Activated T-cell treated with anti-CD3 and anti-CD28 coated beads, Interleukin-2, amount 50 U/mL, for 4 hours (primary cell): ENCODE measurements around the gene CDCA5. TPM values are rescaled to one million over a fixed set of nuclear protein-coding genes. Genes with fewer than 3 reads are reported as not detected.

Source experiments
- ATAC-seq, 2 donors: fragments of 200-7000 bp; cut with Tn5 transposase; one replicate each; pipeline ENCODE4 v1.10.0; 2021
- DNase-seq: peaks from one replicate; pipeline ENCODE4 v3.0.0-alpha.2; 2020
- H3K27me3 Mint-ChIP-seq: one replicate; pipeline ENCODE4 v1.8.0; 2021; ENCODE audit warnings: low read depth, mixed read lengths
- H3K36me3 Mint-ChIP-seq: one replicate; pipeline ENCODE4 v1.8.0; 2022; ENCODE audit warnings: mixed read lengths; ENCODE audit not compliant: insufficient read depth
- H3K4me1 Mint-ChIP-seq: one replicate; pipeline ENCODE4 v1.8.0; 2021; ENCODE audit warnings: low read depth, mixed read lengths
- H3K4me3 Mint-ChIP-seq: one replicate; pipeline ENCODE4 v1.8.0; 2021; ENCODE audit warnings: mild to moderate bottlenecking, moderate library complexity, mixed read lengths
- H3K9me3 Mint-ChIP-seq: one replicate; pipeline ENCODE4 v1.8.0; 2021; ENCODE audit warnings: mixed read lengths
- total RNA-seq, 3 donors: library from RNA; stranded (reverse); gene quantifications; one replicate each; pipeline ENCODE4 v1.2.1, GENCODE V29; 2021

Gene CDCA5
- total RNA-seq, 3 donors from 2014 or later = 26.4 to 37.1 (median 35.1) TPM

GRCh38 chr11:65078786-65079342 is 5.0 kb downstream of the CDCA5 start:
- Mint-ChIP-seq H3K27me3 (no peaks in the 10 kb centered on the region), H3K9me3 (no peaks in the 10 kb centered on the region), H3K4me3 (no peak overlapping the region), H3K36me3 (no peaks in the 10 kb centered on the region), H3K4me1 (peaks cover 16% of the 10 kb centered on the region)
- DNase-seq (no peak), ATAC-seq (no peak)

- Mint-ChIP-seq H3K36me3 (no peaks in the 10 kb centered on the region), H3K27me3 (no peaks in the 10 kb centered on the region), H3K4me3 (no peak overlapping the region), H3K4me1 (peaks cover 13% of the 10 kb centered on the region), H3K9me3 (no peaks in the 10 kb centered on the region)
- peak; percentile 91 to 93 for ATAC-seq
- peak; percentile 67 for DNase-seq
Measured at GRCh38 chr11:65078151-65078550, 5.7 kb downstream of the CDCA5 start.

GRCh38 chr11:65077451-65077850 is 6.4 kb downstream of the CDCA5 start:
- Mint-ChIP-seq H3K27me3 (no peaks in the 10 kb centered on the region), H3K4me3 (no peak overlapping the region), H3K9me3 (no peaks in the 10 kb centered on the region), H3K36me3 (no peaks in the 10 kb centered on the region), H3K4me1 (peaks cover 8% of the 10 kb centered on the region)
- ATAC-seq (no peak), DNase-seq (no peak)

- DNase-seq (no peak), ATAC-seq (no peak)
- no peaks in the 10 kb centered on the region for H3K27me3 Mint-ChIP-seq
- H3K36me3 Mint-ChIP-seq = no peaks in the 10 kb centered on the region
- H3K4me3 Mint-ChIP-seq = no peak overlapping the region
- no peaks in the 10 kb centered on the region for H3K9me3 Mint-ChIP-seq
- no peaks in the 10 kb centered on the region for H3K4me1 Mint-ChIP-seq
Measured at GRCh38 chr11:65072631-65072966, 11.2 kb downstream of the CDCA5 start.

GRCh38 chr11:65071907-65072630 is 11.8 kb downstream of the CDCA5 start:
- Mint-ChIP-seq H3K4me1 (no peaks in the 10 kb centered on the region), H3K4me3 (no peak overlapping the region), H3K9me3 (no peaks in the 10 kb centered on the region), H3K27me3 (no peaks in the 10 kb centered on the region), H3K36me3 (no peaks in the 10 kb centered on the region)
- ATAC-seq = no peak
- DNase-seq = no peak

- Mint-ChIP-seq H3K4me3 (no peak overlapping the region), H3K27me3 (no peaks in the 10 kb centered on the region), H3K36me3 (no peaks in the 10 kb centered on the region), H3K4me1 (no peaks in the 10 kb centered on the region), H3K9me3 (no peaks in the 10 kb centered on the region)
- ATAC-seq = no peak
- no peak for DNase-seq
Measured at GRCh38 chr11:65069217-65069616, 14.6 kb downstream of the CDCA5 start.

DNA sequence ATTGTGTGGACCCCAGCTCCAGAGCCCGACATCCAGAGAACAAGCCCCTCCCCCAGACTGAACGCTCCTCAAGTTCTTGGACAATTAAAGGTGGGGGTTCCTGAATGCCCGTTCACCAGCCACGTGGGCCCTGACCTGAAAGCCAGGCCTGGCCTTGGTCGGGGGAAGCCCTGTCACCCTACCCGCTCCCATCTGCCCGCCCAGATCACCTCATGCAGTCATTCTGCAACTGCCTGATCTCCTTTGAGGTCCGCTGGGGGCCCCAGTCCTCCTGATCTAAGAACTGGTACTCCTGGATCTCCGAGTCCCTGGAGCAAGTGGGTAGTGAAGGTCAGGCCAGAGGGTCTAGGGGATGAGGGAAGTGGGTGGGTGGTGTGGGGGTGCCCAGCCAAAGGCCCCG is 16.4 kb downstream of the CDCA5 start:
- no peaks in the 10 kb centered on the region for H3K27me3 Mint-ChIP-seq
- no peaks in the 10 kb centered on the region for H3K36me3 Mint-ChIP-seq
- no peak for DNase-seq
- no peaks in the 10 kb centered on the region for H3K4me1 Mint-ChIP-seq
- ATAC-seq = no peak
- no peaks in the 10 kb centered on the region for H3K9me3 Mint-ChIP-seq
- no peak overlapping the region for H3K4me3 Mint-ChIP-seq

GRCh38 chr11:65066805-65067291 is 17.0 kb downstream of the CDCA5 start:
- H3K4me3 Mint-ChIP-seq = no peak overlapping the region
- DNase-seq = no peak
- H3K9me3 Mint-ChIP-seq = no peaks in the 10 kb centered on the region
- no peak for ATAC-seq
- peaks cover 3% of the 10 kb centered on the region for H3K27me3 Mint-ChIP-seq
- no peaks in the 10 kb centered on the region for H3K4me1 Mint-ChIP-seq
- no peaks in the 10 kb centered on the region for H3K36me3 Mint-ChIP-seq

- Mint-ChIP-seq H3K9me3 (no peaks in the 10 kb centered on the region), H3K4me3 (no peak overlapping the region), H3K27me3 (peaks cover 3% of the 10 kb centered on the region), H3K4me1 (no peaks in the 10 kb centered on the region), H3K36me3 (no peaks in the 10 kb centered on the region)
- DNase-seq (no peak), ATAC-seq (no peak)
Measured at GRCh38 chr11:65066315-65066714, 17.5 kb downstream of the CDCA5 start.

GRCh38 chr11:65065851-65066250 is 18.0 kb downstream of the CDCA5 start:
- Mint-ChIP-seq H3K9me3 (no peaks in the 10 kb centered on the region), H3K4me3 (no peak overlapping the region), H3K4me1 (no peaks in the 10 kb centered on the region), H3K27me3 (peaks cover 3% of the 10 kb centered on the region), H3K36me3 (no peaks in the 10 kb centered on the region)
- ATAC-seq (no peak), DNase-seq (no peak)

- no peaks in the 10 kb centered on the region for H3K36me3 Mint-ChIP-seq
- no peak for ATAC-seq
- H3K4me1 Mint-ChIP-seq = no peaks in the 10 kb centered on the region
- no peak overlapping the region for H3K4me3 Mint-ChIP-seq
- H3K9me3 Mint-ChIP-seq = no peaks in the 10 kb centered on the region
- peaks cover 3% of the 10 kb centered on the region for H3K27me3 Mint-ChIP-seq
- no peak for DNase-seq
Measured at GRCh38 chr11:65064847-65065240, 19.0 kb downstream of the CDCA5 start.

DNA sequence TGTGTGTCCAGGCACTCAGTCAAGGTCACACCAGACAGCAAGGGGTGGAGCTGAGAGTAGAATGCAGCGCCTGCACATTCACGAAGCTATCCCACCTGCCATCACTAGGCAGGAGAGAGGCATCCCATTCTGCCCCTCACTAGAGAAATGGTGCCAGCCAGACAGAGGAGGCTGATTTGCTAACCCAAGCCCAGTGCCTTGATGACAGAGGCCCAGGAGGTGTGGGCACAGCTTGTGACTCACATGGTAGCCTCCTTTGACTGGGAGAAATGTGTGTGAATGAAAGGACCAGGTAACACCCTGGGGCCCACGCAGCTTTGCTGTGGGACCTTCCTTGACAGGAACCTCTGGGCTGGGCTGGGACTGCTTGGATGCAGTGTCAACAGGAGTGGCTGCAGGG is 20.3 kb downstream of the CDCA5 start:
- peak in 1 of 2 donors; percentile 38 for ATAC-seq
- Mint-ChIP-seq H3K9me3 (no peaks in the 10 kb centered on the region), H3K36me3 (no peaks in the 10 kb centered on the region), H3K4me1 (no peaks in the 10 kb centered on the region), H3K27me3 (peaks cover 3% of the 10 kb centered on the region), H3K4me3 (no peak overlapping the region)
- DNase-seq = no peak

DNA sequence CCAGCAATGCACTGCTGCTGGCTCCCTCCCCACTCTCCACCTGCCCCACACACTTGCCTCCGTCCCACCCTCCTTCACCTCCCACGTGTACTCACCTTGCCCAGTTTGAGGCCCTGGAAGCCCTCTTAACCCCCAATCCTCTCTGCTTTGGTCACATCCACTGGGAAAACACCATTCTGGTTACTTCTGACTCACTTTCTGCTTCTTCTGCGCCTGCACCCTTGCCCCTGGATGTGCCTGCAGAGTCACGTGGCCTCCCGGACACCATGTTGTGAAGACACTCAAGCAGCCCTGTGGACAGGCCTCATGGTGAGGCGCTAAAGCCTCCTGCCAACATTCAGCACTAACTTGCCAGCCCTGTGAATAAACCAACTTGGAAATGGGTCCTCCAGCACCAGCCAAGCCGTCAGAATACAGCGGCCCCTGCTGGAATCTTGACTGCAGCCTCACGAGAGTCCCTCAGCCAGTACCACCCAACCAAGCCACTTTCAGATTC is 22.9 kb downstream of the CDCA5 start:
- H3K27me3 Mint-ChIP-seq = peaks cover 3% of the 10 kb centered on the region
- ATAC-seq = no peak
- no peak for DNase-seq

DNA sequence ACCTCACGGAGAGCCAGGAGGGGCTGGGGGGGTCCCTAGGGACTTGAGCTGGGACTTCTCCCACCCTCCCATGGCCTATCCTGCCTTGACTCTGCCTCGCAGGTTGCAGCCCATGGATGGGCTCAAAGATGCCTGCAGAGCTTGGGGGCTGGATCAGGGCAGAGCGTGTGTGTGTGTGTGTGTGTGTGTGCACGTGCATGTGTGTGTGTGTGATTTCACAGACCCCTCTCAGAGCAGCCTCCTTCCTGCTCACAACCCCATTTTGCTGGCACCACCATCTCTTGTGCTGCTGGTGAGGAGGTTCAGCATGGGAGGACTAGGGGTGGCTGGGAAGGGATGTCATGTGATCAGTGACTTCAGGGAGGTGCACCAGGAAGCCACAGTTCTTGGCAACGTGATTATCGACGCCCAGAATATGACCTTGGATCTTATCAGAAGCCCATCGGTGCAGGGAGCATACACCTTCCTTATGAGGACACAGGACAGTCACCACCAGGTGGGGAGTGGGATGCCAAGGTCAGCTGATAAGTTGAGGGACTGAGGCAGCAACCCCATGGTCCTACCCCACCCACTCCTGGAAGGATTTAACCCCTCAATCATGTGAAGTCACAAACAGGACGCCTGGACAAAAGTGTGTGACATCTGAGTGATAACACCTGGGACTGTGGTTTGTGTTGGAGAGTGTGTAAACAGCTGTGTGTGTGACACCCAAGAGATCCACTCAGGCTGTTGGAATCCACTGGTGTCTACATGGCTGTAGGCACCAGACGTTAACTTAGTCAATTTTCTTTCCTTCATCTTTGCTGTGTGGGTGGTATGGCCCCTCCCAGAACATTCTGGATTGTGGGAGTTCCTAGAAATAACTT is 23.6 kb downstream of the CDCA5 start:
- H3K27me3 Mint-ChIP-seq = peaks cover 3% of the 10 kb centered on the region
- H3K9me3 Mint-ChIP-seq = no peaks in the 10 kb centered on the region
- H3K4me3 Mint-ChIP-seq = no peak overlapping the region
- H3K4me1 Mint-ChIP-seq = no peaks in the 10 kb centered on the region
- DNase-seq (no peak), ATAC-seq (no peak)
- no peaks in the 10 kb centered on the region for H3K36me3 Mint-ChIP-seq

More for the DNA sequence above, 22.9 kb downstream of the CDCA5 start:
- no peaks in the 10 kb centered on the region for H3K4me1 Mint-ChIP-seq
- H3K9me3 Mint-ChIP-seq = no peaks in the 10 kb centered on the region
- H3K4me3 Mint-ChIP-seq = no peak overlapping the region
- no peaks in the 10 kb centered on the region for H3K36me3 Mint-ChIP-seq
